ENCODE results near the gene TXNRD2.

DNA sequence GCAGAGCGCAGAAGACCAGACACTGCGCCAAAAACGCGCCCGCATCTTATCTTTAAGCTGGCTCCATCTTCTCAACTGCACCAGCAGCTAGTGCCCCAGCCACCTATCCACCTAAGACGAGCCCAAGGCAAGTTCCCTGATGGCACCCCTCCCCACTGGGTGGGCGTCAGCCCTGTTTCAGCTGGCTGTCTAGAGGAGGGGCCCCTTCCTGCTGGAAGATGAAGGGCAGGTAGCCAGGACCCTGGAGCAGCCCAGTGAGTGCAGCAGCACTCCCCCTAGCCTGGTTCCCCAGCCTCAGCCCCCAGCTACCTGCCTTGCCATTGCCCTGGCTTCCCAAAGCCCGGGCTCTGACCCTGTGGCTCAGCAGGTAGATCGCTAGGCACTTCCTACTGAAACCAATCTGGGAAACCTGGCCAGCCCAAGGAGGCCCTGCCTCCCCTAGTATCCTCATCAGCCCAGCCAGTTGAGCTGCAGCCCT, 46.8 kb upstream of the TXNRD2 start:
- TF ChIP-seq TAF1 (IDR thresholded peaks at IDR 0.05; ENCODE audit: low read depth, low read length) (no peak), POLR2A (IDR thresholded peaks at IDR 0.05; ENCODE audit: low read depth, low read length) (no peak), POLR2AphosphoS5 (IDR thresholded peaks at IDR 0.05; ENCODE audit: low read depth, low read length) (no peak), POU2F2 (IDR thresholded peaks at IDR 0.05; ENCODE audit: low read depth, low read length) (no peak), PAX5 (IDR thresholded peaks at IDR 0.05; ENCODE audit: insufficient read depth, low read length, severe bottlenecking) (no peak)
